ENCODE results near the gene LENG9.

LENG9 gene

DNA sequence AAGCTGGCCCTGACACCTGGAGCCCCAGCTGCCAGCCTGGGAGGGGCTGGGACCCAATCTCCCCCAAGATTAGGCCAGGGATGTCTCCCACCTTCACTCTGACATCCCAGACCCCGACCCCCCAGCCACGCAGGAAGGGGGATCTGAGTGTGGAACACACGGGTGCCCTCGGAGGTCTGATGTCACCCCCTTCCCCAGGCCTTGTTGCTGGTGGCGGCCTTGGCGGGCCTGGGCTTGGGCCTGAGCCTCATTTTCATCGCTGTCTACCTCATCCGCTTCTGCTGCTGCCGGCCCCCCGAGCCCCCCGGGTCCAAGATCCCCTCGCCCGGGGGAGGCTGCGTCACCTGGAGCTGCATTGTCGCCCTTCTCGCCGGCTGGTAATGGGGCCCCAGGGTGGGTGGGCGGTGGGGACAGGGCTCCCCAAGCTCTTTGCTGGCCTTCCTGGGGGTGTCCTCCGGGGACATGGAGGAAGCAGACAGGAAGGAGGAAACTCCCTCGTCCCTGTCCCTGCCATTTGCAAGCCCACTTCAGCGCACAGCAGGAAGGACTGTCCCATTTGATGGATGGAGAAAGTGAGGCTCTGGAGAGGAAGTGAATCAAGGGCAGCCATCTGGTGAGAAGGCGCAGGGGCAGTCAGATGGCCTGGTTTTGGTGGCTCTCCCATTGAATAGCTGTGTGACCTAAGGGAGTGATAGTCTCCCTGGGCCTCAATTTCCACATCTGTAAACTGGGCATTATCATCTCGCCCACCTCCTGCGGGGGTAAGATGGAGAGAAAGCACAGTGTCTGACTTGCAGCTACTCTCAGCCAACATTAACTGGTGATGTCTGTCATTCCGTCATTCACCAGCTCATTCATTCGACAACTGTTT, 44.4 kb downstream of the LENG9 start:
- no peak for DNase-seq

DNA sequence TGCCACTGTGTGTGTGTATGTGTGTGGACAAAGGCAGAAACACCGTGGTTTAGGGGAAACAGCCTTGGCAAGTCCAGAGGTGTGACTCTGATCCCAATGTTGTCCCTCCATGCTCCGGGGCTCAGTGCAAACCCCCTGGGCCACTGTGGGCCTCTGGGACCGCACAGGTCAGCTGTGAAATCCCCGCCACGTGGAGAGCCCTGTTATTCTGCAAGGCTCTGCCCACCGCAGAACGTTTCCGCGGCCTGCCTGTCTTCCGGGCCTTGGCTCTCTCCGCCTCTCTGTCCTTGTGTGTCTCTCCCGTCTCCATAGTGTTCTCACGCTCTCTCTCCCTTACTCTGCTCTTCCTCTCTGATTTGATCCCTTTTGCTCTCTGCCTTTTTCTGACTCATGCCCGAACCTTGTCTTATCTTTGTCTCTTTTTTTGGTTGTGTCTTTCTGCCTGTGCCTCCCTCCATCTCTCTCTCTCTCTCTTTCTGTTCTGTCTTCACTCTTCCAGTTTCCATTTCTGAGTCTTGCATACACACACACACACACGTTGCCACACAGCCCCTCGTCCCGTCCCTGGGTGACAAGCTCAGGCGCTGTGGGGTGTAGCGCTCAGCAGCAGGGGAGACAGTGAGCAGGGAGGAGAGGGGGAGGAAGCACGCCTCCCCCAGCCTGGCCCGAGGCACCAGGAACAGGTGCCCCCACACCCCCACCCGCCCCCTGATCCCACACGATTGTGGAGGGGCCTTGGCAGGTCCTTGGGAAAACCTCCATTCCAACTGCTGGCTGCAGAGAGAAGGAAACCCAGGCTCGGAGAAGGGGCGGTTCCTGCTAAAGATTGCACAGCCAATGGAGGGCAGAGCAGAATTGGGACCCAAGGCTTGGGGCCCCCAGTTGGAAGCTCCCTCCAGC, 45.3 kb downstream of the LENG9 start:
- DNase-seq: peak; percentile 8 to 18

DNA sequence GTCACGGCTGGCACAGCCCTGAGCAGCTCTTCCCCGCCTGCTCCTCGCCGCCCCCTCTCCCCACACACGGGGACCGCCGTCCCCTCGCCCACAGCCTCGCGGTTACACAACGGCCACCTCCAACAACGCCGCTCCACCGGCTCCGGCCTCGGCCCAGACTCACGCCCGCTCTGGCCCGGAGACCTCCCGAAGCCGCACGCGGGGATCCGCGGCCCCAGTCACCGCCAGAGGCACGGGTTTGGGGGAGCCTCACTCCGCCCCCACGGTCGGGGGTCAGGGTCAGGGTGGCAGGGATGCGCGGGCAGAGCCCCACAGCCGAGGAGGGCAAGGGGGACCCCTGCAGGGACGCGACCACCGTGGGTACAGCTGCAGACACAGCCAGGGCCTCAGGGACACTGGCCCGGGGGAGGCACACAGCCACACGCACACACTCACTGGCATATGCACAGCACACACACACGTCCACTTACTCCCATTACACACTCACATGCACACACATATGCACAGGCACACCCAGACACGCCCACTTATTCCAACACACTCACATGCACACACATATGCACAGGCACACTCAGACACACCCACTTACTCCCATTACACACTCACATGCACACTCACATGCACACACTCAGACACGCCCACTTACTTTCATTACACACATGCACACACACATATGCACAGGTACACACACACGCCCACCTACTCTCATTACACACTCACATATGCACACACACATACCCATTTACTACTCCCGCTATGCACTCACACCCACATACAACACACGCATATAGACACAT, 46.7 kb downstream of the LENG9 start:
- DNase-seq: no peak

DNA sequence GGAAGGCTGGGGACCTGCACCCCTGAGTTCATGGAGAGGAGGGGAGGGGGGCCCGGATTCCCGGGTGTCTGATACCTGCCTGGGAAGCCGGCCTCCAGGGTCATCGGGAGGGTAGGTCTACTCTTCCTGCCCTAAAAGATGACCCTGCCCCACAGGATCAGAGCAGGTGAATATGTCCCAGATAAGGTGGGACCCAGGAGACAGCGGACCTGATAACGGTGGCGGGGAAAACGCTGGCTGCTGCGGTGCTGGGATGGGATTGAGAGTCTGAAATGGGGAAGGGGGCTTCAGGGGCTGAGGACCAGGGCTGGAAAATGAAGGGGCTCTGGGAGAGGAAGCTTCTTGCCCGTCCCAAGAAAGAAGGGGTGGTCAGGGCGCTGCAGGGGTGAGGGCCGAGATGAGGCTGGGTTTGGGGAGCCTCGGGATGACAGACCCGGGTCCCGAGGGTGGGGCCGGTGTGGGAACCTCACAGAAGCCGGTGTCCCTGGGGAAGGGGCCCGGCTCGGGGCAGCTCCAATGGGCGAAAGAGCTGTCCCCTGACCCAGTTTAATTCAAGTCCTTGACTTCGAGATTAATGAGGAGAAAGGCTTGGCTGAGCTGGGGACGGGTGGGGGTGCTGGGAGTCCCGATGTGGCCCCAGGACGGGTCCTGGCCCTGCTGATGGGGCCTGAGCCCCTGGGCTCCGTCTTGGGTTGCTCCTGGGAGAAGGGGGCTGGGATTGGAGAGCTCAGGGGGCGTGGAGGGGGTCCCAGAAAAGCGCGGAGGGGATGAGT, 47.5 kb downstream of the LENG9 start:
- DNase-seq: no peak

DNA sequence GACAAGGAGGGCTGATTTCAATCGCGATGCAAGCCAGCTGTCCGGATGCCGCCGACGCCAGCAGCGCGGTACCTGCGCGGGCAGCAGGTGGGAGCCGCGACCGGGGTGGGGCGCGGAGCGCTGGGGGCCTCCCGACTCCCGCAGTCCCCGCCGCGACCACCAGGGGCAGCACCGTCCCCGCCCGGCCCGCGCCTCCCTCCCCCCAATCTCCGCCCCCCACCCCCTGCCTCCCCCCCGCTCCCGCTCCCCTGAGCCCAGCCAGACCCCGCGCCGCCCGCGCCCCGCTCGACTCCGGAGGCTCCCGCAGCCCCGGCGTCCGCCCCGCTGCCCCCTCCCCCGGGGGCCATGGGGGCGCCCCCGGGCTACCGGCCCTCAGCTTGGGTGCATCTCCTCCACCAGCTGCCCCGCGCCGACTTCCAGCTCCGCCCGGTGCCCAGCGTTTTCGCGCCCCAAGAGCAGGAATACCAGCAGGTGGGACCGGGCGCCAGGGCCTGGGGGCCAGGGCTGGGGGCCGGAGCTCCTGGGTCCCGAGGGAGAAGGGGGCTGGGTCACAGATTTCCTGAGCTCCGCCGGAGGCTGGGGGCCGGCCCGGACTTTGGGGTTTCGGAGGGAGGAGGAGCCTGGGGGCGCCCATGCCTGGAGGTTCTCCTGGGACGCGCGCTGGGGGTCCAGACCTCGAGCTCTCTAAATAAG, 48.2 kb downstream of the LENG9 start, which contains the start of gene TTYH1:
TTYH1 (plus strand) TSS at position 257 of the 693 bp plus-strand sequence; CDS start at position 346, 89 bp downstream.
- DNase-seq: peak; percentile 11 to 22

DNA sequence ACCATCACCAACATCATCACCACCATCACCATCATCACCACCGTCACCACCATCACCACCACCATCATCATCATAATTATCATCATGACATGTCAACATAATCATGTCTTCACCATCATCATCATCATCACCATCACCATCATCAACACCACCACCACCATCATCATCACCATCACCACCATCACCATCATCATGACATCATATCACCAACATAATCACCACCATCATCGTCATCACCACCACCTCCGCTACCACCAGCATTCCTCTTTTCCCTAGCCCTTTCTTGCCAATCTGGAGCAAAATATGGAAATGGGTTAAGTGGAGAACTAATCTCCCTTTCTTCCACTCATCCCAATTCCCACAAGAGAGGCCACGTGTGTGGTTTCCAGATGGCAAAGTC, 49.4 kb downstream of the LENG9 start:
- no peak for DNase-seq

DNA sequence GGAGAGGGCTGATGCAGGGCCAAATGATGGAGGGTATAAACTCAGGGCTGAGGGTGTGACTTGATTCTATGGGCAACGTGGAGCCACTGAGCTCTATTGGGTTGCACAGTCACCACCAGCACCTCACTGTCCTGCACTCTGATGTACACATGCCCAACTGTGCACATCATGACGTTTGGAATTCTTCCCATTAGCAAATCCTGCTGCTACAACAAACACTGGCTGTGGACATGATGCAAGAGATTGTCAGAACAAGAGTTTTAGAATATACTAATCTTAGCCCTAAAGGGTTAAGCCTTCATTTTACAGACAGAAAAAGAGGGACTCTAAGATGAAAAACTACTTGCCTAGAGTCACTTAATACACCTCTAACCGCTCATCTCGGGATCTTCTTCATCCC, 50.7 kb downstream of the LENG9 start:
- DNase-seq: no peak

Measured in CD4-positive, alpha-beta T cell treated with Interleukin-1 beta for 1 hour (primary cell).